Retinal pigment epithelial cell (primary cell): ENCODE measurements around the gene ZNF273.
"Not testable (repeated sequence)": the region's sequence is repeated elsewhere in the genome, so short reads cannot be mapped to it uniquely, and the experiment has no call there.

Source experiments
- DNase-seq: peaks from one replicate; pipeline ENCODE4 v3.0.0-alpha.2; 2010; ENCODE audit warnings: low read depth
- H3K4me3 ChIP-seq: 2 replicates; pipeline ENCODE4 v1.5.1; 2011; ENCODE audit warnings: mild to moderate bottlenecking, low read length, control low read depth, moderate library complexity
- CTCF ChIP-seq: conservative IDR thresholded peaks from 2 replicates; pipeline ENCODE4 v1.5.1; 2011; ENCODE audit warnings: low read depth, low read length, control low read depth, inconsistent platforms

The ZNF273 gene

GRCh38 chr7:64892116-64892515 lies 11.0 kb upstream of the ZNF273 start:
- DNase-seq = no peak
- no peak for TF ChIP-seq CTCF
- H3K4me3 ChIP-seq = no peak overlapping the region

GRCh38 chr7:64892666-64893309 lies 10.3 kb upstream of the ZNF273 start:
- H3K4me3 ChIP-seq = no peak overlapping the region
- no peak for DNase-seq
- TF ChIP-seq CTCF = no peak

GRCh38 chr7:64893401-64893800 lies 9.7 kb upstream of the ZNF273 start:
- H3K4me3 ChIP-seq = no peak overlapping the region
- TF ChIP-seq CTCF = no peak
- DNase-seq = no peak

GRCh38 chr7:64902461-64902805 lies 640 bp upstream of the ZNF273 start:
- not testable (repeated sequence) for DNase-seq, H3K4me3 ChIP-seq

- no peak for DNase-seq
- peak overlapping the region; percentile 93 for H3K4me3 ChIP-seq
- no peak for TF ChIP-seq CTCF
These were observed 935 bp downstream of the ZNF273 start for GRCh38 chr7:64904008-64904407.

GRCh38 chr7:64905133-64905532 lies 2.1 kb downstream of the ZNF273 start:
- DNase-seq = no peak
- no peak overlapping the region for H3K4me3 ChIP-seq
- no peak for TF ChIP-seq CTCF

- no peak for TF ChIP-seq CTCF
- H3K4me3 ChIP-seq = no peak overlapping the region
- DNase-seq = no peak
These were observed 2.5 kb downstream of the ZNF273 start for GRCh38 chr7:64905547-64905946.
